ENCODE measurements around the gene LIMK1.

The LIMK1 gene

GRCh38 chr7:74083928-74084721, 521 bp downstream of the LIMK1 start:
- peak overlapping the region; percentile 73 for H3K4me3 ChIP-seq (ENCODE audit: low read depth, low read length)
- peak; percentile 44 for DNase-seq (ENCODE audit: low read depth, low spot score)
- TF ChIP-seq, protein P1, sequence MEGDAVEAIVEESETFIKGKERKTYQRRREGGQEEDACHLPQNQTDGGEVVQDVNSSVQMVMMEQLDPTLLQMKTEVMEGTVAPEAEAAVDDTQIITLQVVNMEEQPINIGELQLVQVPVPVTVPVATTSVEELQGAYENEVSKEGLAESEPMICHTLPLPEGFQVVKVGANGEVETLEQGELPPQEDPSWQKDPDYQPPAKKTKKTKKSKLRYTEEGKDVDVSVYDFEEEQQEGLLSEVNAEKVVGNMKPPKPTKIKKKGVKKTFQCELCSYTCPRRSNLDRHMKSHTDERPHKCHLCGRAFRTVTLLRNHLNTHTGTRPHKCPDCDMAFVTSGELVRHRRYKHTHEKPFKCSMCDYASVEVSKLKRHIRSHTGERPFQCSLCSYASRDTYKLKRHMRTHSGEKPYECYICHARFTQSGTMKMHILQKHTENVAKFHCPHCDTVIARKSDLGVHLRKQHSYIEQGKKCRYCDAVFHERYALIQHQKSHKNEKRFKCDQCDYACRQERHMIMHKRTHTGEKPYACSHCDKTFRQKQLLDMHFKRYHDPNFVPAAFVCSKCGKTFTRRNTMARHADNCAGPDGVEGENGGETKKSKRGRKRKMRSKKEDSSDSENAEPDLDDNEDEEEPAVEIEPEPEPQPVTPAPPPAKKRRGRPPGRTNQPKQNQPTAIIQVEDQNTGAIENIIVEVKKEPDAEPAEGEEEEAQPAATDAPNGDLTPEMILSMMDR (IDR thresholded peaks at IDR 0.05; ENCODE audit: low read depth, low read length), result no peak
- in situ Hi-C loops (cut with HindIII; ENCODE audit: low sequenced_read_pairs), result no loop called here

GRCh38 chr7:74084722-74085578, 1.3 kb downstream of the LIMK1 start:
- in situ Hi-C loops (cut with HindIII; ENCODE audit: low sequenced_read_pairs), result no loop called here
- H3K4me3 ChIP-seq (ENCODE audit: low read depth, low read length), result peak overlapping the region; percentile 73
- TF ChIP-seq, protein P1 (IDR thresholded peaks at IDR 0.05; ENCODE audit: low read depth, low read length), result no peak
- DNase-seq (ENCODE audit: low read depth, low spot score), result no peak

DNA sequence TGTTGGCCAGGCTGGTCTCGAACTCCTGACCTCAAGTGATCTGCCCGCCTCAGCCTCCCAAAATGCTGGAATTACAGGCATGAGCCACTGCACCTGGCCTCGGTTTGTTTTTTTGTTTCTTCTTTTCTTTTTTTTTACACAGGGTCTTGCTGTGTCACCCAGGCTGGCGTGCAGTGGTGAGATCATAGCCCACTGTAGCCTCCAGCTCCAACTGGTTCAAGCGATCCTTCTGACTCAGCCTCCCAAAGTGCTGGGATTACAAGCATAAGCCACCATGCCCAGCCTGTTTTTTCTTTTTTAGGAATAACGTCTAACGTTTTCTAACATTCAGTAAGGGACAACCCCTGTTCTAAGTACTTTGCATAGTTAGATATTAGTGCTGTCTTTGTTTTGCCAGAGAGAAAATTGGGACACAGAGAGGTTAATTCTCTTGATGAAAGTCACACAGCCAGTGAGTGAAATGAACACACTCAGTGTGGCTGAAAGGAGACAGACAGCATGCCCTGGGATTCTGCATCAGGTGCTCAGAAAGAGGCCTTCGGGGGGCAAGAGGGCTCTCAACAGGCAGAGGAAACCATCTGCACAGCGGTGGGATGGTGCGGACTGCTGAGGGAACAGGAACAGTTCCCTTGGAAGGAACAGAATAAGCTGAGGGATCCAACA, 4.3 kb downstream of the LIMK1 start:
- DNase-seq (ENCODE audit: low read depth, low spot score), result no peak
- no peak overlapping the region for H3K4me3 ChIP-seq (ENCODE audit: low read depth, low read length)
- TF ChIP-seq, protein P1 (IDR thresholded peaks at IDR 0.05; ENCODE audit: low read depth, low read length), result no peak
- in situ Hi-C loops (cut with HindIII; ENCODE audit: low sequenced_read_pairs), result no loop called here

DNA sequence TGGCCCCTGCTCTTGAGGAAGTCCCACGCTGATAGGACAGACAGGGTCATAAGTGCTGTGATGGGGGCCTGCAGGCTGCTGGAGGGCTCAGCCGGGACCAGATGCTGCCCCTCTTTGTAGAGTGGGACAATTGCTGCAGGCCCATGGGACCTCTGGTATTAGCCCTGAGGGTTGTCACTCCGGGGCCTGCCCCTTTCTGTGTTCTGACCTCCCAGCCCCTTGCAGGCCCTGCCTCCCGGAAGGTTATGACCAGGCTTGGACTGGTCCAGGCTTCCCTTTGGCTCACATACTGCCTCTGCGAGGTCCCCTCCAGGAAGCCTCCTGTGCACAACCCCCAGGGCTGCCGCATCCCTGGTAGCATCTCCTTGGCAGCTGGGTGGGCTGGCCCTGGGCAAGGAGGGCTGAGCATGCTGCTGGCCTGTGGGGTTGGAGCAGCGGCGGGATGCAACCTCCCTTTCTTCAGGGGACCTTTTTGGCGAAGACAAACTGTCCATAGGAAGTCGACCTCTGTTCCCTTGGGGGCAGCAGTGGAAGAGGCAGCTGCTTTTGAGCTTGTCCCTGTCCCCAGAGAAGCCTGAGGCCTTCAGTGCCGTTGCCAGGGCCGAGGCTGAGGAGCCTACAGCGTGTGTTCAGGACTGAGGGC, 8.8 kb downstream of the LIMK1 start:
- no peak overlapping the region for H3K4me3 ChIP-seq (ENCODE audit: low read depth, low read length)
- TF ChIP-seq, protein P1 (IDR thresholded peaks at IDR 0.05; ENCODE audit: low read depth, low read length), result no peak
- in situ Hi-C loops (cut with HindIII; ENCODE audit: low sequenced_read_pairs), result no loop called here
- DNase-seq (ENCODE audit: low read depth, low spot score), result no peak

- in situ Hi-C loops (cut with HindIII; ENCODE audit: low sequenced_read_pairs), result no loop called here
Measured at GRCh38 chr7:74092964-74093471, 9.4 kb downstream of the LIMK1 start.

More at GRCh38 chr7:74092964-74093471, 9.4 kb downstream of the LIMK1 start:
- H3K4me3 ChIP-seq (ENCODE audit: low read depth, low read length), result no peak overlapping the region
- TF ChIP-seq, protein P1 (IDR thresholded peaks at IDR 0.05; ENCODE audit: low read depth, low read length), result no peak
- DNase-seq (ENCODE audit: low read depth, low spot score), result peak; percentile 15

Measured in astrocyte of the spinal cord (primary cell).